Activated B cell treated with CpG ODN at 0.5 μM for 24 hours (primary cell): ENCODE results near the gene ARAP3. TPM values are rescaled to one million over a fixed set of nuclear protein-coding genes. Genes with fewer than 3 reads are reported as not detected.

Experiments
- ATAC-seq: fragments of 200-7000 bp; cut with Tn5 transposase; one replicate; pipeline ENCODE4 v1.10.0; 2021; ENCODE audit warnings: low read depth, mild to moderate bottlenecking, moderate library complexity
- CTCF ChIA-PET: fragments of 350-600 bp; sonication (Branson Sonifier 250); formaldehyde crosslinking; loops from one replicate; lab custom pipeline; 2021; ENCODE audit warnings: antibody characterized with exemption; lab: Charles Lee
- POLR2A ChIA-PET: fragments of 350-600 bp; sonication (Branson Sonifier 250); formaldehyde crosslinking; loops from one replicate; lab custom pipeline; 2021; ENCODE audit warnings: antibody characterized with exemption; lab: Charles Lee
- DNase-seq: peaks from one replicate; pipeline ENCODE4 v3.0.0; 2022
- H3K27ac Mint-ChIP-seq: one replicate; pipeline ENCODE4 v1.8.0; 2020; ENCODE audit warnings: mixed read lengths
- H3K27me3 Mint-ChIP-seq: one replicate; pipeline ENCODE4 v1.8.0; 2021; ENCODE audit warnings: mixed read lengths
- H3K36me3 Mint-ChIP-seq: one replicate; pipeline ENCODE4 v1.8.0; 2021; ENCODE audit warnings: low read depth, mixed read lengths
- H3K4me1 Mint-ChIP-seq: one replicate; pipeline ENCODE4 v1.8.0; 2021; ENCODE audit warnings: mixed read lengths
- H3K4me3 Mint-ChIP-seq: one replicate; pipeline ENCODE4 v1.8.0; 2020; ENCODE audit warnings: mild to moderate bottlenecking, mixed read lengths
- H3K9me3 Mint-ChIP-seq: one replicate; pipeline ENCODE4 v1.8.0; 2020; ENCODE audit warnings: mixed read lengths
- CTCF ChIP-seq: fragments of 200-600 bp; IDR thresholded peaks from one replicate; pipeline ENCODE4 v1.8.0; 2022; ENCODE audit warnings: antibody characterized with exemption, mild to moderate bottlenecking
- intact Hi-C: fragments of 100-400 bp; cut with micrococcal nuclease; formaldehyde crosslinking; loops from one replicate; pipeline ENCODE4 v1.15.1; 2024
- total RNA-seq: library from RNA; stranded (reverse); gene quantifications from 2 replicates; pipeline ENCODE4 v1.2.3, GENCODE V29; 2022

ARAP3 gene
- total RNA-seq, 1 donor from 2014 or later = 0.44 TPM

- Mint-ChIP-seq H3K27ac (no peak overlapping the region), H3K4me3 (no peak overlapping the region), H3K9me3 (no peaks in the 10 kb centered on the region), H3K4me1 (no peaks in the 10 kb centered on the region), H3K36me3 (no peaks in the 10 kb centered on the region), H3K27me3 (peaks cover 18% of the 10 kb centered on the region)
- DNase-seq = no peak
- TF ChIP-seq CTCF = no peak
- intact Hi-C loops = no loop called here
- ChIA-PET CTCF (no interaction called here), POLR2A (no interaction called here)
- no peak for ATAC-seq
Measured at GRCh38 chr5:141713616-141714309, 31.7 kb upstream of the ARAP3 start.

- intact Hi-C loops = no loop called here
- H3K36me3 Mint-ChIP-seq = no peaks in the 10 kb centered on the region
- H3K4me1 Mint-ChIP-seq = no peaks in the 10 kb centered on the region
- H3K27ac Mint-ChIP-seq = no peak overlapping the region
- ChIA-PET POLR2A (no interaction called here), CTCF (no interaction called here)
- H3K9me3 Mint-ChIP-seq = no peaks in the 10 kb centered on the region
- H3K4me3 Mint-ChIP-seq = no peak overlapping the region
- DNase-seq (no peak), ATAC-seq (no peak)
- H3K27me3 Mint-ChIP-seq = peaks cover 16% of the 10 kb centered on the region
- no peak for TF ChIP-seq CTCF
Measured at GRCh38 chr5:141711687-141712086, 29.7 kb upstream of the ARAP3 start.

GRCh38 chr5:141709699-141710267 lies 27.8 kb upstream of the ARAP3 start:
- DNase-seq (no peak), ATAC-seq (no peak)
- Mint-ChIP-seq H3K36me3 (no peaks in the 10 kb centered on the region), H3K4me3 (no peak overlapping the region), H3K27ac (no peak overlapping the region), H3K27me3 (peaks cover 9% of the 10 kb centered on the region), H3K4me1 (no peaks in the 10 kb centered on the region), H3K9me3 (no peaks in the 10 kb centered on the region)
- ChIA-PET POLR2A (no interaction called here), CTCF (interaction anchor here (1.0 kb wide), 1 partner anchor 251 kb away, joined by 4 read pairs; no protein-coding TSS in a partner anchor)
- intact Hi-C loops = no loop called here
- TF ChIP-seq CTCF = no peak

DNA sequence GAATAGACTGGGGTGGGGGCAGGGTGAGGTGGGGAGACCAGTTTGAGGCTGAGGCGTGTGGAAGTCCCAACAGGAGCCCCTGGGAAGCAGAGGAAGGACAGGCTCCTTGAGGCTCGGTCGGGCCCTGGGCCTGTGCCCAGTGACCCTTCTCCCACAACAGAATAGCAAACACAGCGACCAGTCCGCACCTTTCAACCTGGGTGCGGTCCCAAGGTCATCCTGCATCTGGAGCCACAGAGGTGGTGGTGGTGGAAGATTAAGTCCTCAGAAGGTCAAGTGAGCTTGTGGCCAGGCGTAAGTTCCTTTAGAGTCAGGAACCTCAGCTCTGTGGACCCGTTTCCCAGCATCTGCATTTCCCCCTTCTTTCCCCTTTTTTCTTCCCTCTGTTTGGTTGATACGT lies 26.0 kb upstream of the ARAP3 start:
- CTCF ChIA-PET = no interaction called here
- intact Hi-C loops = no loop called here

More for the DNA sequence above, 26.0 kb upstream of the ARAP3 start:
- Mint-ChIP-seq H3K9me3 (no peaks in the 10 kb centered on the region), H3K27me3 (peaks cover 10% of the 10 kb centered on the region), H3K4me1 (peaks cover 2% of the 10 kb centered on the region), H3K27ac (no peak overlapping the region), H3K4me3 (no peak overlapping the region), H3K36me3 (no peaks in the 10 kb centered on the region)
- ATAC-seq (no peak), DNase-seq (no peak)
- POLR2A ChIA-PET = no interaction called here
- TF ChIP-seq CTCF = no peak
